Left ventricle myocardium inferior (tissue), 1 donor: Measurements from ENCODE around the gene AKIRIN1. TPM values are rescaled to one million over a fixed set of nuclear protein-coding genes. Genes with fewer than 3 reads are reported as not detected.
"Not testable (repeated sequence)": the region's sequence is repeated elsewhere in the genome, so short reads cannot be mapped to it uniquely, and the experiment has no call there.

Experiments used
- DNase-seq: peaks from one replicate; pipeline ENCODE4 v3.0.0-alpha.2; 2020
- H3K27ac ChIP-seq: fragments of 200-600 bp; replicated peaks from 2 replicates; pipeline ENCODE4 v1.8.0; 2021
- H3K27me3 ChIP-seq: fragments of 200-600 bp; 2 replicates; pipeline ENCODE4 v1.8.0; 2021; ENCODE audit warnings: low read depth
- H3K36me3 ChIP-seq: fragments of 200-600 bp; 2 replicates; pipeline ENCODE4 v1.8.0; 2021
- H3K4me1 ChIP-seq: fragments of 200-600 bp; 2 replicates; pipeline ENCODE4 v1.8.0; 2021
- H3K4me3 ChIP-seq: fragments of 200-600 bp; 2 replicates; pipeline ENCODE4 v1.8.0; 2021; ENCODE audit warnings: mild to moderate bottlenecking, moderate library complexity
- H3K9me3 ChIP-seq: fragments of 200-600 bp; replicated peaks from 2 replicates; pipeline ENCODE4 v1.8.0; 2021
- intact Hi-C: fragments of 100-400 bp; cut with micrococcal nuclease; formaldehyde crosslinking; loops from one replicate; pipeline ENCODE4 v1.11.0; 2022
- total RNA-seq: library from RNA; stranded (reverse); fragmentation: NEBNext Ultra II Directional; extraction: Animal tissue kit (Norgen Biotek cat#: 25700); gene quantifications from one replicate; pipeline ENCODE4 v1.2.1, GENCODE V29; 2021
- TF ChIP-seq, protein P1 (sequence below): fragments of 200-600 bp; IDR thresholded peaks from 2 replicates; pipeline ENCODE4 v1.8.0; 2021; ENCODE audit warnings: antibody characterized with exemption, mild to moderate bottlenecking, borderline replicate concordance
- donor health status: DM: no; HTN: yes; CAD: no; lungs with severe emphysema.

Gene AKIRIN1
- total RNA-seq, 1 donor from 2014 or later = 61.5 TPM

DNA sequence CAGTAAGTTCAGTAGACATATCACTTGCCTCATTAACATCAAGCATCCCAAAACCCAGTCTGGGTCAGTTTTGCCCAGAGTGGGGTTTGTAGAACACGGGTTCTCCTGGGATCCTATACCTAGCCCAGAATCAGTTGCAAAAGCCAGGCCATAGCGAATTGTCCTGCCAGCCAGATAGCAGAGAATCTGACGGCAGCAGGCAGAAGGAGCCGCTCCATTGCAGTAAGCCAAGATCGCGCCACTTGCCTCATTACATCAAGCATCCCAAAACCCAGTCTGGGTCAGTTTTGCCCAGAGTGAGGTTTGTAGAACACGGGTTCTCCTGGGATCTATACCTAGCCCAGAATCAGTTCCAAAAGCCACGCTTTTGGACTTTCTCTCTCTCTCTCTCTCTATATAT is 54.2 kb downstream of the AKIRIN1 start:
- Histone ChIP-seq H3K27ac (no peak overlapping the region), H3K4me3 (no peak overlapping the region), H3K9me3 (no peaks in the 10 kb centered on the region), H3K36me3 (peaks cover 36% of the 10 kb centered on the region), H3K27me3 (no peaks in the 10 kb centered on the region), H3K4me1 (peaks cover 22% of the 10 kb centered on the region)
- DNase-seq = no peak
- TF ChIP-seq, protein P1, sequence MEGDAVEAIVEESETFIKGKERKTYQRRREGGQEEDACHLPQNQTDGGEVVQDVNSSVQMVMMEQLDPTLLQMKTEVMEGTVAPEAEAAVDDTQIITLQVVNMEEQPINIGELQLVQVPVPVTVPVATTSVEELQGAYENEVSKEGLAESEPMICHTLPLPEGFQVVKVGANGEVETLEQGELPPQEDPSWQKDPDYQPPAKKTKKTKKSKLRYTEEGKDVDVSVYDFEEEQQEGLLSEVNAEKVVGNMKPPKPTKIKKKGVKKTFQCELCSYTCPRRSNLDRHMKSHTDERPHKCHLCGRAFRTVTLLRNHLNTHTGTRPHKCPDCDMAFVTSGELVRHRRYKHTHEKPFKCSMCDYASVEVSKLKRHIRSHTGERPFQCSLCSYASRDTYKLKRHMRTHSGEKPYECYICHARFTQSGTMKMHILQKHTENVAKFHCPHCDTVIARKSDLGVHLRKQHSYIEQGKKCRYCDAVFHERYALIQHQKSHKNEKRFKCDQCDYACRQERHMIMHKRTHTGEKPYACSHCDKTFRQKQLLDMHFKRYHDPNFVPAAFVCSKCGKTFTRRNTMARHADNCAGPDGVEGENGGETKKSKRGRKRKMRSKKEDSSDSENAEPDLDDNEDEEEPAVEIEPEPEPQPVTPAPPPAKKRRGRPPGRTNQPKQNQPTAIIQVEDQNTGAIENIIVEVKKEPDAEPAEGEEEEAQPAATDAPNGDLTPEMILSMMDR = no peak
- intact Hi-C loops = no loop called here

DNA sequence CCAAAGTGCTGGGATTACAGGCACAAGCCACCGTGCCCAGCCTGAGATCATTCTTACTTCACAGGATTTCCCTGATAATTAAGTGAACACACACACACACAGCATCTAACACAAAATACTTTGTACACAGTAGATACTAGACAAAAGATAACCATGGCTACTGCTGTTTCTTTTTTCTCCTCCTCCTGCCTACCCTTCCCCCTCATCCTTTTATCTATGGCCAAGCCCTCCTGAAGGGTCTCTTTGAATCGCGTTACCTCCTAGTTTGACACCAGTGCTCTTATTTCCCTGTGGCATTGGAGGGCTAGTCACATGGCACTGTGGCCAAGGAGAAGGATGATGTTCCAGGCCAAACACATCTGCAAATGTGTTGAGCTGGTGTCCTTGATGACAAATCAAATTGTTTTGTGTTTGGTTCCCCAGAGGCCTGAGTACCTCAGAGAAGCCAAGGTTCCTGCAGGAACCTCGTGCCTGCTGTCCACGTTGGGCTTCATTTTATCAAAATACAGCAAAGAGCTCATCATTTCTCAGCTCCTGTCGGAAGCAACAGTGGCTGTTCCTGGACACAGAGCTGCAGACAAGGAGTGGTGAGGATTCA is 55.6 kb downstream of the AKIRIN1 start:
- intact Hi-C loops = no loop called here
- H3K9me3 ChIP-seq = no peaks in the 10 kb centered on the region
- no peaks in the 10 kb centered on the region for H3K27me3 ChIP-seq
- no peak overlapping the region for H3K4me3 ChIP-seq
- TF ChIP-seq, protein P1 = no peak
- H3K36me3 ChIP-seq = peaks cover 22% of the 10 kb centered on the region
- peaks cover 22% of the 10 kb centered on the region for H3K4me1 ChIP-seq
- no peak for DNase-seq
- peak overlapping the region; percentile 87 for H3K27ac ChIP-seq

DNA sequence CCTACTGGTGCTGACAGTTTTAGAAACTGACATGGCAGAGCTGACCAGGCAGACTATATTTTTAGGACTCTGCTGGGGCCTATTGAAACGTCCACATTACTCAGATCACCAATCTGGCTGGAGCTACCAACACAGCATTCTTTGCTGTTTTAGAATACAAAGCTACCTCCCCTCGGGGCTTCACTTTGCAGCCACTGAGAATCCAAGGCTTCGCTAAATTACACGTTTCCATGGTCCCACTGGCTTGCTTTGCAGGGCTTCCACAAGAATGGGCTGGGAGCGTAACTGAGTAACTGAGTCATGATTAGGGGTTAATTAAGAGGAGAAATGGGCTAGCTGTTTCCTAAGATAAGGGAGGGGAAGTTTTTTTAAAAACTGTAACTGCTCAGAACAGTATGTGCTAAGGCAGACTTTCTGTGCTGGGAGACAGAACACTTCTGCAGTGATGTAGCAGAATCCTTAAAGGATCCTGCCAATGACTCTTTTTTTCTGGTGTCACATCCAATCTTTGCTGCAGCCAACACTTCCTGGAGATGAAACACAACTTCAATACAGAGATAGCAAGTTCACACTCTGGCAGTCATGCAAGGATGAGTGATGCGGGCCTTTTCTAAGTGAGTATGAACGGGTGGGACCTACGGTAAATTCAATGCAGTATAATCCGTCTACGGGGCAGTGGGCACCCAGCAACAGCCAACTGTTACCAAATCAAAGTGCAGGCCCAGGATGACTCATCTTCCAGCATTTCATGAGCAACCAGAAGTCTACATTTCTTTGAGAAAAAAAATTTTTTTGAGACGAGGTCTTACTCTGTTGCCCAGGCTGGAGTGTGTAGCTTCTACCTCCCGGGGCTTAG is 56.5 kb downstream of the AKIRIN1 start:
- H3K9me3 ChIP-seq = no peaks in the 10 kb centered on the region
- H3K27ac ChIP-seq = peak overlapping the region; percentile 87
- TF ChIP-seq, protein P1 = no peak
- no peaks in the 10 kb centered on the region for H3K27me3 ChIP-seq
- H3K36me3 ChIP-seq = peaks cover 14% of the 10 kb centered on the region
- intact Hi-C loops = no loop called here
- DNase-seq = peak; percentile 19
- H3K4me3 ChIP-seq = peak overlapping the region; percentile 19
- H3K4me1 ChIP-seq = peaks cover 22% of the 10 kb centered on the region

DNA sequence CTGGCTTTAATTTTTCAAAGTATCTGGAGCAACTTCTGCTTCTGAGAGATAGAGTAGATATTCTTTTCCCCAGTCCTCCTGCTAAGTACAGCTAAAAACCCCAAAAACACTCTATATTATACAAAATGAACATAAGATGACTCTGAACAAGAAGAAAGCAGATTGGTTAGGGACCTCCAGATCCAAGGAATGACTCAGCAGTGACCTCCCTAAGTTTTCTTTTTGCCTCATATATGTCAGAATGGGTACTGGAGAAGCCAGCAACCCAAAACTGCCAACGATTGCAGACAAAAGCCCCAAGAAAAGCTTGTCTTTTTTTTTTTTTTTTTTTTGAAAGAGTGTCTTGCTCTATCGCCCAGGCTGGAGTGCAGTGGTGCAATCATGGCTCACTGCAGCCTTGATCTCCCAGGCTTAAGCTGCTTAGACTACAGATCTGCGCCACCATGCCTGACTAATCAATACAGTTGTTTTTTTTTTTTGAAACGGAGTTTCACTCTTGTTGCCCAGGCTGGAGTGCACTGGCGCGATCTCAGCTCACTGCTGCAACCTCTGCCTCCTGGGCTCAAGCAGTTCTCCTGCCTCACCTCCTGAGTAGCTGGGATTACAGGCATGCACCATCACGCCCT is 57.8 kb downstream of the AKIRIN1 start:
- H3K36me3 ChIP-seq = peaks cover 3% of the 10 kb centered on the region
- DNase-seq = no peak
- no peak overlapping the region for H3K4me3 ChIP-seq
- no peaks in the 10 kb centered on the region for H3K27me3 ChIP-seq
- no peaks in the 10 kb centered on the region for H3K9me3 ChIP-seq
- H3K4me1 ChIP-seq = peaks cover 22% of the 10 kb centered on the region
- TF ChIP-seq, protein P1 = no peak
- intact Hi-C loops = no loop called here
- H3K27ac ChIP-seq = peak overlapping the region; percentile 87

DNA sequence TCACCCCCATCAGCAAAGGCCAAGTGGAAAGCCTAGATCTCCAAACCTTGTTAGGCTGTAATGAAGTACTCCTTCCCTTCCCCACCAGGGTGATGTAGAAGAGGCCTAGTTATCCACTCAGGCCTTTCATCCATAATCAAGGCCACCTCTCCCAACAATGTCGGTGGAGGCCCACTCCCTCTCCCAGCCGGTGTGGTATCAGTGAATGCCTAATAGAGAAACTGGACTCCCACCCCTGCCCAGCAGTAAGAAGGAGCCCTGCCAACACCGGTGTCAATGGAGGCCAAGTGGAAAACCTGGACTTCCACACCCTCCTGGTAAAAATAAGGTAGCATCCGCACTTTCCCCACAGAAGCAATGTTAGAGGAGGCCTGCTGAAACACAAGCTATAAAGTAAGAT is 58.9 kb downstream of the AKIRIN1 start:
- no peak for DNase-seq
- Histone ChIP-seq H3K27me3 (no peaks in the 10 kb centered on the region), H3K9me3 (no peaks in the 10 kb centered on the region), H3K4me1 (peaks cover 22% of the 10 kb centered on the region), H3K27ac (no peak overlapping the region), H3K4me3 (no peak overlapping the region), H3K36me3 (no peaks in the 10 kb centered on the region)
- intact Hi-C loops = no loop called here
- TF ChIP-seq, protein P1 = no peak

DNA sequence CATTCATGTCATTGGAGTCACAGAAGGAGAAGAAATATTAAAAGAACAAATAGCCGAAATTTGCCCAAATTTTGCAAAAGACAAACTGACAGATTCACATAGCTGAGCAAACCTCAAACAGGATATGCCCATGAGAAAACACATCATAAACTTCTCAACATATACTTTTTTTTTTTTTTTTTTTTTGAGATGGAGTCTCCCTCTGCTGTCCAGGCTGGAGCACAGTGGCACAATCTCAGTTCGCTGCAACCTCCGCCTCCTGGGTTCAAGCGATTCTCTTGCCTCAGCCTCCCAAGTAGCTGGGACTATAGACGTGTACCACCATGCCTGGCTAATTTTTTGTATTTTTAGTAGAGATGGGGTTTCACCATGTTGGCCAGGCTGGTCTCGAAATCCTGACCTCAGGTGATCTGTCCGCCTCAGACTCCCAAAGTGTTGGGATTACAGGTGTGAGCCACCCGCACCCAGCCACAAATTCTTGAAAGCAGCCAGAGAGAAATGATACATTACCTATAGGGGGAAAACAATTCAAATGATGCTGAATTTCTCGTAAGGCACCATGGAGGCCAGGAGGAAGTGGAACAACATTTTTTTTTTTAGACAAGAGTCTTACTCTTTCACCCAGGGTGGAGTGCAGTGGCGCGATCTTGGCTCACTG is 60.2 kb downstream of the AKIRIN1 start:
- DNase-seq, H3K36me3 ChIP-seq, intact Hi-C loops, H3K27ac ChIP-seq, H3K27me3 ChIP-seq, H3K4me3 ChIP-seq, H3K9me3 ChIP-seq: not testable (repeated sequence)
- peaks cover 19% of the 10 kb centered on the region for H3K4me1 ChIP-seq
